OCI-LY1 (cell line): ENCODE data around the gene SPINK6.

Experiments used
- CTCF ChIP-seq: fragments of 200-600 bp; sonication (generic), shearing (Covaris generic); IDR thresholded peaks from 2 replicates; pipeline ENCODE4 v1.5.1; 2017; ENCODE audit warnings: mild to moderate bottlenecking, antibody characterized with exemption, low read length, moderate library complexity, mixed read lengths
- EZH2 ChIP-seq: fragments of 200-600 bp; sonication (generic), shearing (Covaris generic); IDR thresholded peaks from 2 replicates; pipeline ENCODE4 v1.8.0; 2017; ENCODE audit warnings: borderline replicate concordance, mixed run types, mild to moderate bottlenecking, antibody characterized with exemption, low read length, moderate library complexity, mixed read lengths

- TF ChIP-seq CTCF (no peak), EZH2 (no peak)
Measured at GRCh38 chr5:148261221-148261620, 58.4 kb downstream of the SPINK6 start.
